ENCODE results near the gene POLR1E. TPM values are rescaled to one million over a fixed set of nuclear protein-coding genes. Genes with fewer than 3 reads are reported as not detected.

POLR1E gene
- total and polyA plus RNA-seq, 9 of the 15 experiments (the other 6 are each of a cell fraction or from before 2014, with no cell fraction given), result 18.9 to 102 (median 74.4) TPM

- ATAC-seq, result no peak; the same call in 2 of the 3 replicates
- no peaks in the 10 kb centered on the region for H3K79me2 ChIP-seq (ENCODE audit: control insufficient read depth, insufficient read depth, low read length)
- no peak overlapping the region for H3K4me3 ChIP-seq
- in situ Hi-C loops (cut with MboI), result loop anchor here (25.0 kb wide), 1 partner anchor 867 kb away; no protein-coding TSS in a partner anchor
- peak overlapping the region in 1 of 2 experiments; percentile 79; a peak in 1 of 4 replicates for H3K9ac ChIP-seq (ENCODE audit: insufficient read depth in 1 of 2, low read depth in 2 of 2, low read length in 2 of 2)
- H2AFZ ChIP-seq (ENCODE audit: low read depth, low read length), result no peak overlapping the region
- no peaks in the 10 kb centered on the region for H3K9me3 ChIP-seq (replicated peaks; ENCODE audit: control insufficient read depth, insufficient read depth, low read depth, low read length)
- peaks cover 91% of the 10 kb centered on the region for H3K36me3 ChIP-seq (ENCODE audit: control insufficient read depth, insufficient read depth, low read length)
- TF ChIP-seq ID3 (CRISPR knock-in tag; IDR thresholded peaks at IDR 0.05) (no peak), ID3 (tag; IDR thresholded peaks at IDR 0.05) (no peak), ZC3H11A (IDR thresholded peaks at IDR 0.05; ENCODE audit: low read depth, low read length) (no peak), CTCFL (IDR thresholded peaks at IDR 0.05; ENCODE audit: borderline replicate concordance, insufficient read depth, low read depth, low read length, poor library complexity, severe bottlenecking) (no peak), ARID1B (IDR thresholded peaks at IDR 0.05) (no peak), ZNF263 (CRISPR knock-in tag; IDR thresholded peaks at IDR 0.05; ENCODE audit: borderline replicate concordance) (no peak), FOXP4 (CRISPR knock-in tag; IDR thresholded peaks at IDR 0.05; ENCODE audit: borderline replicate concordance) (no peak), DIDO1 (tag; IDR thresholded peaks at IDR 0.05; ENCODE audit: low read depth) (no peak)
- peaks cover 2% of the 10 kb centered on the region for H4K20me1 ChIP-seq (replicated peaks; ENCODE audit: control insufficient read depth, insufficient read depth, low read length)
- H3K9me1 ChIP-seq (ENCODE audit: control insufficient read depth, insufficient read depth, low read length), result no peaks in the 10 kb centered on the region
- no peaks in the 10 kb centered on the region for H3K27me3 ChIP-seq (ENCODE audit: control insufficient read depth in 2 of 2, insufficient read depth in 2 of 2, low read length in 2 of 2)
- ChIA-PET CTCF (ENCODE audit: low intra/inter-chr PET ratio) (no interaction called here), POLR2A (interaction anchor here (0.8 to 5.1 kb wide), 5 partner anchors 8 to 14 kb away, joined by 3 to 44 read pairs (median 3); partner anchors contain the start of gene POLR1E)
- peak in 1 of 4 experiments; percentile 5 for DNase-seq (ENCODE audit: extremely low read depth in 1 of 4, low spot score in 3 of 4)
- H3K4me1 ChIP-seq (replicated peaks in 1 of 2; ENCODE audit: control insufficient read depth in 2 of 2, insufficient read depth in 2 of 2, low read length in 2 of 2), result no peaks in the 10 kb centered on the region
- 98% methylated on average over 5 of the region's 5 CpGs for WGBS (ENCODE audit: insufficient coverage, low coverage, missing lambda C conversion rate)
- intact Hi-C loops (cut with micrococcal nuclease), result no loop called here
- no peak overlapping the region; the same call in 2 of the 3 replicates for H3K27ac ChIP-seq (ENCODE audit: extremely low read depth, low read depth, low read length)
- no peak overlapping the region for H3K4me2 ChIP-seq (ENCODE audit: insufficient read depth, low read length)
- no TSS peak for BruUV-seq (replicated peaks)
- FAIRE-seq, result no peak
Observed at GRCh38 chr9:37495571-37495970, 9.8 kb downstream of the POLR1E start.

Measured in K562 (cell line).